SK-N-DZ (cell line): ENCODE results near the gene CSHL1.
"Not testable (repeated sequence)": the region's sequence is repeated elsewhere in the genome, so short reads cannot be mapped to it uniquely, and the experiment has no call there.

Experiments
- DNase-seq: peaks from one replicate; pipeline ENCODE4 v3.0.0-alpha.2; 2015; ENCODE audit warnings: low spot score
- small RNA-seq, 2 experiments: library from RNA; depleted of rRNA; stranded (forward); fragments of <200 nt; gene quantifications; one replicate each; pipeline ENCODE3, GENCODE V24; 2014

The CSHL1 gene

DNA sequence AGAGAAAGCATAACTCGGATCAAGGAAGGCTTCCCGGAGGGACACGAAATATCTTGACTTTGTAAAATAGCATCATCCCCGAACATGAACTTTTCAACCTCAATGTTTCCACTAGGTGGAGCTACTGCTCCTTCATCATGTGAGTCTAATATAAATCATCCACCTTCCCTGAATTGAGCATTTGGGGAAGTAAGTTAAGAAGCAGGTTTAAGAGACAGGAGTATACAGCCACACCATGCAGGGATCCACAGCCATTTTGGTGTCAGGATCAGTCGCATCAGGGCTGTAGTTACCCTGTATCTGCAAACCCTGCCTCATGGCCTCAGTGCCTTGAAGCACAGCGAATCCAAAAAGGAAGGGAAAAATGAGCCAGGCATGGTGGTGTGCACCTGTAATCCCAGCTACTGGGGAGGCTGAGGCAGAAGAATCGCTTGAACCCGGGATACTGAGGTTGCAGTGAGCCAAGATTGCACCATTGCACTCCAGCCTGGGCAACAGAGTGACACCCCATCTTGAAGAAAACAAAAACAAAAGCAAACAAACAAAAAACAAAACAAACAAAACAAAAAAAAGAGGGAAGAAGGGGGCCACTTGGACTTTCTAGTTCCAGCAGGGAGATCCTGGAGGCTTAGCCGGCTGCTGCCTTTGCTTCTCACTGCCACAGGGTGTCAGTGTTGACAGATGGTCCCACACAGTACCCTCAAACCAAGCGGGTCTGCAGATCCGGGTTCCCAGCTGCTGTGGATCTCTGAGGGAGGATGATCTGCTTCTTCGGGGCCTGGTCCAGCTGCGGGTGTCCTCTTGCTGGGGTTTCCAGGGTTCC is 21.8 kb downstream of the CSHL1 start:
- DNase-seq: peak; percentile 43

GRCh38 chr17:63885119-63885518 is 25.9 kb downstream of the CSHL1 start:
- DNase-seq: not testable (repeated sequence)

DNA sequence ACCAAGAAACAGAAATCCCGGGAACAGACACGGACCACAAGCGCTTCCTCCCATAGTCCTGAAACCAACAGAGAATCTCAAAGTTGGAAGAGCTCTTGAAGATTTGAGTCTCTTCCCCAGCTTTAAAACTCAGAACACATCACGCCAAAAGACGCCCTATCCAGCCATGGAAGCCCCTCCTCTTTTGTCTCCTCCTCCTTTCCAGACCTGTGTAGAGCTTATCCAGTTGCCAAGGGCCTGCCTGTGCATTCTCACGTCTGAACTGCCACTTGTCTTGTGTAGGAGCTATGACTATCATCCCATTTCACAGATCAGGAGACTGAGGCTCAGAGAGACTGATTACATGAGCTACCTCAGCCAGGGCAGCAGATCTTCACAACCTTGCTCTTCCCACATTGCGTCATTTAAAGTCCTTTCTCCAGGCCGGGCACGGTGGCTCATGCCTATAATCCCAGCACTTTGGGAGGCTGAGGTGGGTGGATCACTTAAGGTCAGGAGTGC is 28.4 kb downstream of the CSHL1 start:
- DNase-seq: peak; percentile 29

DNA sequence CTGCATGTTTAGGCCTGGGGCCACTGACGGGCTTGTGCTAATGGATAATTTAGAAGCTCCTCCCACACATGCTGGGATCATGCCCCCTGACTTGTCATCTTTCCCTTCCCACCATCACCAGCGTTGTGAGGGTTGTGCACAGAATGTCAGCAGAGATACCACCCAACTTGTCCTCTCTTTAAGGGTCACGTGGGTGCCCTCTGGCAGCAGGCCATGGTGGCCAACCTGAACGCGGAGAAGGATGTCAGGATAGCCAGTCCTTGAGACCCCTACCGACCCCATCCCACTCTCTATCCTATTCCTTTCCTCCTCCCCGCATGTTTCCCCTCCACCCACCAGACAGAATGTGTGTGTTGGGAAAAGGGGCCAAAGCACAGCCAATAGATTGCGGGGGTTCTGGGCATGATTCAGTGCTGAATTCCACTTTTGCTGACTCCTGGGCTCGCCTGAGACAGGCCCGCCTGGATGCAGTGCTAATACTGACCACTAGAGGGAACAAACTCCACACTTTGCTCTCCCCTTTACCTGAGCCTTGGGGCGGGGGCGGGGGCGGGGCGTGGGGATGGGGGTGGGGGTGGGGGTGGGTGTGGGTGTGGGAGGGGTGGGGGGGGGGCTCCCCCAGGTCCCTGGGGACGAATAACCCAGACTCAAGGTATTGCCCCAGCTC is 29.0 kb downstream of the CSHL1 start, which contains the start of gene GH2:
TSS of gene GH2 (minus strand) at position 10 of the 667 bp plus-strand sequence. CDS start 143 bp downstream, outside the sequence.
- peak; percentile 42 for DNase-seq

DNA sequence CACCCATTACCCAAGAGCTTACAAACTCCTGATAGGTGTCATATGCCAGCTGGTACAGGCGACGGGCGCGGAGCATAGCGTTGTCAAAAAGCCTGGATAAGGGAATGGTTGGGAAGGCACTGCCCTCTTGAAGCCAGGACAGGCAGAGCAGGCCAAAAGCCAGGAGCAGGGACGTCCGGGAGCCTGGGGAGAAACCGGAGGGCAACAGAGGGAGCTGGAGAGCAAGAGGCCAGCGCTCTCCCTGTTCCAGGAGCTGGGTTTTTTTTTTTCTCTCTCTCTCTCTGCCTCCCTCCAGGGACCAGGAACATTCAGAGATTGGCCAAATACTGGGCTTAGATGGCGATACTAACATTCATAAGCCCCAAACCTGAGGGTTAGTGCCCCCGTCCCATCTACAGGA is 29.7 kb downstream of the CSHL1 start:
- DNase-seq: not testable (repeated sequence)

DNA sequence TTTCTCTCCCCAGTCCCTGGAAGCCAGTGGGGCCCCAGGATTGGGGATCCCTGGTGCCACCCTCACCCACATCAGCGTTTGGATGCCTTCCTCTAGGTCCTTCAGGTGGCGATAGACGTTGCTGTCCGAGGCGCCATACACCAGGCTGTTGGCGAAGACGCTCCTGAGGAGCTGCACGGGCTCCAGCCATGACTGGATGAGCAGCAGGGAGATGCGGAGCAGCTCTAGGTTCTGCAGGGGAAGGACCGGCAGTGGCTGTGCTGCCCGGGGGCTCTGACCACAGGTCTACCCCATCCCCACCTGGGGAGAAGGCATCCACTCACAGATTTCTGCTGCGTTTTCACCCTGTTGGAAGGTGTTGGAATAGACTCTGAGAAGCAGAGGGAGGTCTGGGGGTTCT is 30.4 kb downstream of the CSHL1 start:
- DNase-seq: no peak

DNA sequence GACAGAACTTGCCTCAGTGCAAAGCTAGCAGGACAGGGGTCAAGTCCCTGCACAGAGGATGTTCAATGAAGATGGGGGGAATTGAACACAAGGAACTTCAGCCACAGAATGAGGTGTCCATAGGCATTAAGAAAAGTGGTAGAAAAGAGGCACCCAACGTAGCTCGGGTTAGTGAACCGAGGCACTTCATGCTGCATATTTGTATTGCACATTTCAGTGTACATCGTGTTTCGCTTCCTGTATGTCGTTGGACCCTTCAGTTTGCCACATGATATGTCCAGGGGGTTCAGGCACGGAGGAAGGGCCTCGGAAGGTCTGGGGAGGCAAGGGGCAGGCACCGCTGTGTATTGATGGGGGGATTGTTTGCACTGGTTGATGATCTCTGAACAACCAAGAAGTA is 32.6 kb downstream of the CSHL1 start:
- DNase-seq: not testable (repeated sequence)

GRCh38 chr17:63874693-63875092 is 36.4 kb downstream of the CSHL1 start:
- not testable (repeated sequence) for DNase-seq

GRCh38 chr17:63874061-63874626 is 36.9 kb downstream of the CSHL1 start:
- not testable (repeated sequence) for DNase-seq

DNA sequence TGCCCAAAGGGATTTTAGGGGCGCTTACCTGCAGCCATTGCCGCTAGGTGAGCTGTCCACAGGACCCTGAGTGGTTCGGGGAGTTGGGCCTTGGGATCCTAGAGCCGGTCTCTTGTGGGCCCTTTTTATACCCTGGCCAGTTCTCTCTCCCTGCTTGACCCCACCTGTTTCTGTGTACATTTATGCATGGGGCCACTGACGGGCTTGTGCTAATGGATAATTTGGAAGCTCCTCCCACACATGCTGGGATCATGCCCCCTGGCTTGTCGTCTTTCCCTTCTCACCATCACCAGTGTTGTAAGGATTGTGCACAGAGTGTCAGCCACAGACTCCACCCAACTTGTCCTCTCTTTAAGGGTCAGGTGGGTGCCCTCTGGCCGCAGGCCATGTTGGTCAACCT is 37.5 kb downstream of the CSHL1 start, which contains the start of gene CSH2:
TSS of gene CSH2 (minus strand) at position 101 of the 400 bp plus-strand sequence. CDS start at position 38, 63 bp downstream.
- not testable (repeated sequence) for DNase-seq

GRCh38 chr17:63871646-63872365 is 39.3 kb downstream of the CSHL1 start:
- DNase-seq: not testable (repeated sequence)

DNA sequence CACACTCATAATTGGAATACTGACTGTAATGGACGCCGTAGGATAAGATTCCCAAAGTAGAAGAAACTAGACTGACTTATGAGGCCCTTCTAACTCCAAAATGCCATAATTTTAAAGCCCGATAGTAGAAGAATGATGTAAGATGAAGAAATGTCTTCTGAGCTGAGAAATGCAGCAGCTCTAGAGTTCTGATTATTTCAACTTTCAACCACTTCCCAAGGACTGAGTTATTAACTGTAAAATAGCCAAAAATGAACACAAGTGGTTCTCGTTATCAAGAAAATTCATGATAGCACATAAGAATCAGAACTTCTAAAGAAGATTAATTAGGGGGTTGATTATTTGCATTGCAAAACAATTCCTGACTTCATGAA is 40.8 kb downstream of the CSHL1 start:
- DNase-seq: not testable (repeated sequence)

GRCh38 chr17:63869491-63870291 is 41.4 kb downstream of the CSHL1 start:
- not testable (repeated sequence) for DNase-seq

DNA sequence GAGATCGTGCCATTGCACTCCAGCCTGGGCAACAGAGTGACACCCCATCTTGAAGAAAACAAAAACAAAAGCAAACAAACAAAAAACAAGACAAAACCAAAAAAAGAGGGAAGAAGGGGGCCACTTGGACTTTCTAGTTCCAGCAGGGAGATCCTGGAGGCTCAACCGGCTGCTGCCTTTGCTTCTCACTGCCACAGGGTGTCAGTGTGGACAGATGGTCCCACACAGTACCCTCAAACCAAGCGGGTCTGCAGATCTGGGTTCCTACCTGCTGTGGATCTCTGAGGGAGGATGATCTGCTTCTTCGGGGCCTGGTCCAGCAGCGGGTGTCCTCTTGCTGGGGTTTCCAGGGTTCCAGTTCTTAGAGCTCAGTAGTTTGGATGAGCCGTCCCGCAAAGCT is 44.4 kb downstream of the CSHL1 start:
- not testable (repeated sequence) for DNase-seq

Small RNA genes within 50 kb of the gene (small RNA-seq; reads per million reads assigned to genes)
- 0 reads per million in 2 experiments for gene AC040958.1
- gene AC127029.1: 0 reads per million in 2 experiments
- 0 reads per million in 2 experiments for gene GH1
